ENCODE results near the gene NSD1.
"Not testable (repeated sequence)": the region's sequence is repeated elsewhere in the genome, so short reads cannot be mapped to it uniquely, and the experiment has no call there.

Gene NSD1

DNA sequence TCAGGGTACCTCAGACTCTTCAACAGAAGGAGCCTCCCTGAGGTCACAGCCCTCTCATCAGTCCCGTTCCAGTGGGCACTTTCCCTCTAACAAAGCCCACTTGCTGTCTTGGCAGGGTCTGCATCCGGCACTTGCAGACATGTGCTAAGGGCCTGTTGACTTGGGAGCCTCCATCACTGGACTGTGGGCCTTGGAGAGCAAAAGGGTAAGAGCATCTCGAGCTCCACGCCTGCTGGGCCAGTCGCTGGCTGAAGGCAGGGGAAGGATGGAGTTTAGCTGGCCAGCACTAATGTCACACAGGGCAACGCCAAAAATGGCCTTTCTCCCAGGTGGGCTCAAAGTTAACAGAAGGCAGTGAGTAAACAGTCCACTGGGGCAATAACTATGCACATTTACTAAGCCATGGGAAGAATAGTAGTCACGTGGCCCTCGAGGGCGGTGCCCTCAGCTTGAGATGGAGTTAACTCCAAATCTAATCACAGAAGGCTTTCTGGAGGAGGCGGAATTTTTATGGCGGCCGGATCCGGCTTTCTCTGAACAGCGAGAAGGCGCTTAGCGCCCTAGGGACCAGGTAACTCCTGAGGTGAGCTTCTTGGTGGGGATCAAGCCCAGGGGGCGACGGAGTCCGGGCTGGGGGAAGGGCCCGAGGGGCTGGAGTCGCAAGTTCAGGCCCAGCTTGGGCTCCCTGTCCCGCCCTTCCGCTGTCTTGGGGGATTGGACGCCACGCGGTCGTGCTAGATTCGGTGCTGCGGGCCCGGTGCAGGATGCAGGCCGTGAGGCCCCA is 2.0 kb upstream of the NSD1 start:
- no peak for DNase-seq

DNA sequence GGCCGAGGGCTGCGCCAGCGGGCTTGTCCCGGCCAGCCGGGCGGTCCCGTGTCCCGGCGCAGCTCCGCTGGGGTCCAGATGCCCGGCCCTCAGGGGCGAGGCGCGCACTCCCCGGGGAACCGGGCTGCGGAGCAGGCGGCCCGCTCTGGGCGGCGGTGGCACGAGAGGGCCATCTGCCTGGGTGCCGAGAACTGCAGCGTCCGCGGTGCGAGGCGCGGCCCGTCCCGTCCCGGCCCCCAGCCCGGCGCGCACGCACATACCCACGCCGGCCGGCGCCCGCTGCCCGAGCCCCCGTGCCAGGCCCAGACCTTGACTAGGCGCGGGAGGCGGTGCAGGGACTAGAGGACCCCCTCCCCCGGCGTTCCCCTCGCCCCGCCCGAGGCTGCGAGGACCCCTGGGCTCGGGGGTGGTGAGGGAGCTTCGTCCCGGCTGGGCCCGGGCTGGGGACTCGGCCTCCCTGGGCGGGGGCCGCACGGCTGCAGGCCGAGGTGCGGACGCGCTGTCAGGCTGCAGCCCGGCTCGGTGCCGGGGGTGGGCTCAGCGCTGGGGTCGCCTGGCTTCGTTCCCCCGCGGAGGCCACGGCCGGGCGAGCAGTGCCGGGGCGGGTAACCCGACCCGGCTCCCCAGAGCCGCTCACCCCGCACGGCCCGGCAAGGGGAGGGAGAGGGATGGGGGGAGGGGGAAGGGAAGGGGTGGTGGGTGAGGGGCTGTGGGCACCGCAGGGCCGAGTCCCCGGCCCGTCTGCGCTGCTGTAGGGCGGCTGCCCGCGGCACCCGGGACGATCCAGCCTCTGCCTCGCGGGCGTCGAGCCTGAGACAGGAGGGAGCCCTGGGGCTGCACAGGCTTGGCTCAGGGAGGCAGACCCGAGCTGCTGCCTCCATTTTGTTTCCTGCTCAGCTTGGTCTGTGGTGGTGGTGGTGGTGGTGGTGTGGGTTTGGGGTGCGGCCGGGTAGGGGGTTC is 1.2 kb upstream of the NSD1 start:
- no peak for DNase-seq

DNA sequence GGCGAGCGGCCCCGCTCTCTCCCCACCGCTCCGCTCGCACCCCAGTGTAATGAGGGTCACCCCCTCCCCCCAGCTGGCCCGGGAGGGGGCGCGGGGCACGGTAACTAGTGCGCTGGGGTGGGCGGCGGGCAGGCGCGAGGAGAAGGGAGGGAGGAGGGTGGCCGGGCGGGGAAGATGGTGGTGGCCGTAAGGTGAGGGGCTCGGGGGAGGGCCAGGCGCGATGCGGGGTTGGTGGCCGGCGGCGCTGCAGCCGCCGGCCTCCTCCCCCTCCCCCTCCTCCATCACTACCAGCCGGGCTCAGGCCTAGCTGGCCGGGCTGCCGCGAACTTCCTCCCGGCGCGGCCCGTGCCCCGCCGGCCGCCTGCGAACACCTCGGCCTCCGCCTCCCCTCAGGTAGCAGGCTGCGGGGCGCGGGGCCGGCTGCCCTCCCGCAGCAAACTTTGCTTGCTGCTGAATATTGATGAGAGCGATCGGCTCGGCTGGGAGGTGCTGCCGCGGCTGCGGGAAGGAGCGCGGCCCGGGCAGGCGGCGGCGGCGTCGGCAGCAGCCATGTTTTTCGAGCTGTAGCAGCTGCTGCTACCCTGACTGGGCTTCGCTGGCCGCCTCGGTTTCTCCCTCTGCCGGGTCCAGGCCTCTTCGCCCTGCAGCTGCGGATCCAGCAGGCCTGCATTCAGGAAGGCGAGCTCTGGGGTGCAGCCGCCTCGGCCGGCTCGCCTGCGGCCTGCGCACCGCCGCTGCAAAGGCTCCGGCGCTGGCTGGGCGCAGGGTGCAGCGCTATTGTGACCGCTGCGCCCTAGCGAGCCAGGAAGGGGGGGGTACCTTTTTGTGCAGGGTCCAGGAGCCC is 502 bp downstream of the NSD1 start:
- DNase-seq = peak; percentile 41

DNA sequence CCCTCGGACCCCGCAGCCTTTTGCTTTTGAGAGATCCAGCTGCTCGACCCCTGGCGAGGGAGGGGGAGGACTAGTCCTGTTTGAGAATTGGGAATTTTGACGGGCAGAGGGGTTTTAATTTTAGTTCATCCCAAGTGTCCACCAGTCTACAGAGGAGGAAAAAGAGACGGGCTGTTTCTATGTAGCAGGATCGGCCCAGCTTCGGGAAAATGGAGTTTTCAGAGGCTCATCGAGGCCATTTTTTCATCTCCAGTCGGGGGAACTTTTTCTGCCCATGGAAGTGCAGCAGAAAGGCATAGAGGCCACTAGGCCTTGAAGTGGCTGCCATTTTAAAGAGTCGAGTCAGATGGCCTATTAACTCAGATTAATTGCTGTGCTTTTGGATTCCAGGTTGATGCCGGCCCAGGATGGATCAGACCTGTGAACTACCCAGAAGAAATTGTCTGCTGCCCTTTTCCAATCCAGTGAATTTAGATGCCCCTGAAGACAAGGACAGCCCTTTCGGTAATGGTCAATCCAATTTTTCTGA is 1.2 kb downstream of the NSD1 start:
- DNase-seq = no peak

DNA sequence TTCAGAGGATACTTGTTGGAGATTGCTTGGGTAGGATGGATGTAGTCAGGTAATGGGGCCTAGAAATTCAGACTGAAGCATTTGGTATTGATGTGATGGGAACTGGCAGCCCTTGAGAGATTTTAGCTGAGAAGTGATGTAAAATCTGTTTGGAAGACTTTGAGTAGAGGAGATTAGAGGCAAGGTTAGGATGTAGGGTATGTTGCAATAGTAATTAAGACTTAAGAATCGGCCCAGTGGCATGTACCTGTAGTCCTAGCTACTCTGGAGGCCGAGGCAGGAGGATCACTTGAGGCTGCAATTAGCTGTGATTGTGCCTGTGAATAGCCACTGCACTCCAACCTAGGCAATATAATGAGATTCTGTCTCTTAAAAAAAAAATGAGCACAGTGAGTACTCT is 6.7 kb downstream of the NSD1 start:
- DNase-seq = no peak

DNA sequence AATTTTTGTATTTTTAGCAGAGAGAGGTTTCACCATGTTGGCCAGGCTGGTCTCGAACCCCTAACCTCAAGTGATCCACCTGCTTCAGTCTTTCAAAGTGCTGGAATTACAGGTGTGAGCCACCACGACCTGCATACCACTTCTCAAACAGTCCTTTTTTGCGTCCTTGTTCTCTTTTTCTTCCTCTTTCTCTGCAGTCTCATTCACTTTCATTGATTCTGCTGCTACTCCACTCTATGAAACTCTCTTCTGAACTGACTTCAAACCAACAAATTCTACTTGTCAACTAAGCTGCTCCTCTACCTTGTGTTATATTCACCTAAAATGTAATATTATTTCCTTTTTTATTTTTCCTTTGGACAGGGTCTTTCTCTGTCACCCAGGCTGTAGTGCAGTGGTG is 7.9 kb downstream of the NSD1 start:
- DNase-seq = no peak

DNA sequence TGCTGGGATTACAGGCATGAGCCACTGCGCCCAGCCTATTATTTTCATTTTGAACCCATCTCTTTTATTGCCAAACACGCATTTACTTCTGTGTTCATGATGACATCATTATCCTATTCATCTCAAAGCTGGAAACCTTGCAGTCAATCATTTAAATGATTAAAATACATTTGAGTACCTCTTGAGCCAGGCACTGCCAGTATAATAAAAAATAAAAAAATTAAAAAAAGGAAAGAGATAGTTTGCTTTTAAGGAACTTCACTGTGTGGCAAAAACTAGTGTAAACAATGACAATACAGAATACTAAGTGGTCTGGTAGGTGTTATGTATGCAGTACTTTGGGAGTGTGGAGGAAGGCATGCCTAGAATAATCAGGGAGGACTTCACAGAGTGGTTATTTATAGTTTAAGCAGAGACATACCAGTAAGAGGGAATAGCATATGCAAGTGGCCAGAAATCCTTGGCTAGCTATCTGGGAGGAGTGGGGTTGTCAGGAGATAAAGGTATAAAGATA is 8.6 kb downstream of the NSD1 start:
- DNase-seq = no peak

DNA sequence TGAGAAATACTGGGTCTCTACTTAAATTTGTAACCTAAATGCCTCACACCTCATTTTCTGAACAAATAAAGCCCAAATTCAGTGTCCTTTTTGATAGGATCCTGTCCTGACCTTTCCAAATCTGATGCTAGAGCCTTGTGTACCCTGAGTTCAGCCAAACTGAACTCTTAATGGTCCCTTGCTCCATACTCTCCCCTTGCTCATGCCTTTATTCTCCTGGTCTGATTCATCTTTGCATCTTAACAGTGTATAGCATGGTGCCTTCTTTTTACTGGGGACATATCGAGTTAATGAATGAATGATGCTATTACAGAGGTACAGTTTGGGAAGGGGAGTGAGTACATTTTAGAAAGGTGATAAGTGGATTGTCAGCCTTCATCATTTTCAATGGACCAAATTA is 9.2 kb downstream of the NSD1 start:
- DNase-seq = no peak

DNA sequence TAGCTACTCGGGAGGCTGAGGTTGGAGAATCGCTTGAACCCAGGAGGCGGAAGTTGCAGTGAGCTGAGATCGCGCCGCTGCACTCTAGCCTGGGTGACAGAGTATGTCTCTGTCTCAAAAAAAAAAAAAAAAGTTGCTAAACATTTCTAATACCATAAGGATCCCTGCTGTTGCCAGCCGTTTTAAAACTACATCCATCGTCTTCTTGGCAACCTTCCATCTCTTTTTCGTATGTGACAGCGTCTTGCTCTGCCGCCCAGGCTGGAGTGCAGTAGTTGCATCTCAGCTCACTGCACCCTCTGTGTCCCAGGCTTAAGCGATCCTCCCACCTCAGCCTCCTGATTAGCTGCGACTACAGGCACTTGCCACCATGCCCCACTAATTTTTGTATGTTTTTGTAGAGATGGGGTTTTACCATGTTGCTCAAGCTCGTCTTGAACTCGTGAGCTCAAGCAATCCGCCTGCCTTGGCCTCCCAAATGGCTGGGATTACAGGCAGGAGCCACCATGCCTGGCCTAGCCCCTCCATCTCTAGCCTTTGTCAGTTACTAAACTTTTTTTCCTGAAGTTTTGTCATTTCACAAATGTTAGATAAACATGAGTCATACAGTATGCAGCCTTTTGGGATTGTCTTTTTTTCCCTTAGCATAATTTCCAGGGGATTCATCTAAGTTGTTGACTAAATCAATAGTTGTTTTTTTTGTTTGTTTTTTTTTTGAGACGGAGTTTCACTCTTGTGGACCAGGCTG is 13.5 kb downstream of the NSD1 start:
- no peak for DNase-seq

DNA sequence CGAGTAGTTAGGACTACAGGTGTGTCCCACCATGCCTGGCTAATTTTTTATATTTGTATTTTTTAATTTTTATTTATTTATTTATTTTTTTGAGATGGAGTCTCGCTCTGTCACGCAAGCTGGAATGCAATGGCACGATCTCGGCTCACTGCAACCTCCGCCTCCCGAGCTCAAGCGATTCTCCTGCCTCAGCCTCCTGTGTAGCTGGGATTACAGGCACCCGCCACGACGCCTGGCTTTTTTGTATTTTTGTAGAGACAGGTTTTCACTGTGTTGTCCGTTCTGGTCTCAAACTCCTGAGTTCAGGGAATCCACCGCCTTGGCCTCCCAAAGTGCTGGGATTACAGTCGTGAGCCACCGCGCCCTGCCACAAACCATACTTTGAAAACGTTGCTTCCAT is 16.5 kb downstream of the NSD1 start:
- DNase-seq = not testable (repeated sequence)

DNA sequence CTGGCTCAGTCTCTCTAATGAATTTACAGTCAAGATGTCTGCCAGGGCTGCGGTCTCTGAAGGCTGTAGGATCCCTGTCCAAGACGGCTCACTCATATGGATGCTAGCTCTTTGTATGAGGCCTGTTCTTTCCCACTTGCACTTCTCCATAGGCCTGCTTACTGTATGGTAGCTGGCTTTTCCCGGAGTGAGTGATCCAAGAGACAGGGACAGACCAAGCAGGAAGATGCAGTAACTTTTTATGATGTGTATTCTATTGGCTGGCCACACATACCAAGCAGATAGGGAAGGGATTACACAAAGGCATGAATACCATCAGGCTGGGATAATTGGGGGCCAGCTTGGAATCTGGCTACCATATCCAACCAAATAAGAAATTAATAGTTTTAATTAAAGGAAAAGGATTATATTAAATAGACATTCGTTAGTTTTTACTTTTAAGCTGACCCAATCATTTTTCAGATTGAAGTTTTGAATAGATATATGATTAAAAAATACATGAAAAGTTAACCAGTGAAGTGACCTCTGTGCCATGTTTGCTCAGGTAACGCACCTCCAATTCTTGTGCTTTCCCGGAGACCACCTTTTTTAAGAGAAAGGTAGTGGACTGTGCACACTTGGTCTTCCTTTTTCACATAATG is 20.6 kb downstream of the NSD1 start:
- no peak for DNase-seq

DNA sequence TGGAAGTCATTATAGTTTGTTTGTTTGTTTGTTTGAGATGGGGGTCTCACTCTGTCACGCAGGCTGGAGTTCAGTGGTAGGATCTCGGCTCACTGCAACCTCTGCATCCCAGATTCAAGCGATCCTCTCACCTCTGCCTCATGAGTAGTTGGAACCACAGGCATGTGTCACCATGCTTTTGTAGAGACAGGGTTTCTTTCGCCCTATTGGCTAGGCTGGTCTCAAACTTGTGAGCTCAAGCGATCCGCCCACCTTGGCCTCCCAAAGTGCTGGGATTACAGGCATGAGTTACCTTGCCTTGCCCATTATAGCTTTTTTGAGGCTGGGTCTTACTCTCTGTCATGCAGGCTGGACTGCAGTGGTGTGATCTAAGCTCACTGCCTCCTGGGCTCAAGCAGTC is 28.8 kb downstream of the NSD1 start:
- DNase-seq = no peak

DNA sequence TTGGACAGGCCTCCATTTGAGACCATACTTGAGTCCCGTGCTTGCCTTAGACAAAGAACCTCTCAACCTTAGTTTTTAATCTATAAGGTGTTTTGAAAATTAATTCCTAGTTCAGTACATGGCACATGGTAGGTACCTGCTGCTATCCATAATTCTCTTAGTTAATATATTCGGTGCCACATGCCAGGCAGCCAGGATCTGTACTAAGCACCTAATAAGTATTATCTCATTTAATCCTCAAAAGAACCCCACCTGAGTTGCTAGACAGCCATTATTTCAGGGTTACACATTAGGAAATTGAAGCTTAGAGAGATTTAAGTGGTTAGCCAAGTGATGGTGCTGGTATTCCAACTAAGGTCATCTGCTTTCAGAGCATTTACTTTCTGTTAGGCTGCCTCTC is 29.9 kb downstream of the NSD1 start:
- no peak for DNase-seq

DNA sequence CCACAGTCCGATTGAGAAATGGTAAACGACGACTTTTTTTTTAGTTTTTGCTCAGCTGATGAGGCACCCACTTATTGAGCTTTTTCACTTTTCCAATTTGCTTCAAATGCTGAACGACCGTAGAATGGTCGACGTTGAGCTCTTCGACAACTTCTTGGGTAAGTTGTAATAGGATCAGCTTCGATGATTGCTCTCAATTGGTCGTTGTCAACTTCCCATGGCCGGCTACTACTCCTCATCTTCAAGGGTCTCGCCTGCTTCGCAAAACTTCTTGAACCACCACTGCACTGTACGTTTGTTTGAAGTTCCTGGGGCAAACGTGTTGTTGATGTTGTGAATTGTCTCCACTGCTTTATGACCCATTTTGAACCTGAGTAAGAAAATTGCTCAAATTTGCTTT is 35.7 kb downstream of the NSD1 start:
- DNase-seq = no peak

DNA sequence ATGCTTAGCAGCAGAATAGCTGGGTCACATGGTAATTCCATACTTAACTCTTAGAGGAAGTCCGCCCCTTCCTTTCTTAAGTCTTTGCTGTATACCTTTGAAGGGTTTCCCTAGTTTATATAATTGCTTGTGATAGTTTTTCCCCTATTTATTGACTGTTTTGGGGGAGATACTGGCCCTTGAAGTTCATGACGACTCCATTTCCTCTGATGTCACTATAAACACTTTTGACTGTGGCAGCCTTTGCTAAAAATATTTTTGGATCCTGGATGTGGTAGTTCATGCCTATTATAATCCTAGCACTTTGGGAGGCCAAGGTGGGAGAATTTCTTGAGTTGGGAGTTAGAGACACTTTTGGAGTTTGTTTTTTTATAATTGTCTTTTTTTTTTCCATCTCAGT is 38.4 kb downstream of the NSD1 start:
- no peak for DNase-seq

DNA sequence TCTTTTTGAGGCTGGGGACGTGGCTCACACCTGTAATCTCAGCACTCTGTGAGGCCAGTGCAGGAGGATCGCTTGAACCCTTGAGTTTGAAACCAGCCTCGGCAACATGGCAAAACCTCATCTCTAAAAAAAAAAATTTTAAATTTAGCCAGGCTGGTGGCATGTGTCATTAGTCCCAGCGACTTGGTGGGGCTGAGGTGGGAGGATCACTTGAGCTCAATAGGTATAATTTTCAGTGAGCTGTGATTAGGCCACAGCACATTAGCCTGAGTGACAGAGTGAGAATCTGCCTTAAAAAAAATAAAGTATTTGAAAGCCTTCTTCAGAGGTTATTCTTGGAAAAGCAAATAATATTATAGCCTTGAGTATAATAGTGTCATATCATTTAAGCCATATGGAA is 41.8 kb downstream of the NSD1 start:
- no peak for DNase-seq

DNA sequence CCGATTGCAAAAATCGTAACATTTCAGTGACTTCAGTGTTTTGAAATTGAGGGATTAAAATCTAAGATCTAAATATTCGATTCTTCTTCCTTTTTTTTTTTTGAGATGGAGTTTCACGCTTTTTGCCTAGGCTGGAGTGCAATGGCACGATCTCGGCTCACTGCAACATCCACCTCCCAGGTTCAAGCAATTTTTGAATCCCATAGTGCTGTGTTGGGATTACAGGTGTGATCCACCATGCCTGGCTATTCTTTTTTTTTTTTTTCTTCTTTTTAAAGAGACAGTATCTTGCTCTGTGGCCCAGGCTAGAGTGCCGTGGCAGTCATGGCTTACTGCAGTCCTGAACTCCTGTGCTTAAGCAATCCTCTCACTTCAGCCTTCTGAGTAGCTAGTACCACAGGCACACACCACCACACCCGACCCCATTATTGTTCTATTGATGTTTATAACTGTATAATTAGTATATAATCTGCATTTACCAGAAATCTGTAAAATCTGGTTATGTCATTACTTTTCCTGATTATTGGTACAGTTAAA is 42.7 kb downstream of the NSD1 start:
- DNase-seq = no peak

DNA sequence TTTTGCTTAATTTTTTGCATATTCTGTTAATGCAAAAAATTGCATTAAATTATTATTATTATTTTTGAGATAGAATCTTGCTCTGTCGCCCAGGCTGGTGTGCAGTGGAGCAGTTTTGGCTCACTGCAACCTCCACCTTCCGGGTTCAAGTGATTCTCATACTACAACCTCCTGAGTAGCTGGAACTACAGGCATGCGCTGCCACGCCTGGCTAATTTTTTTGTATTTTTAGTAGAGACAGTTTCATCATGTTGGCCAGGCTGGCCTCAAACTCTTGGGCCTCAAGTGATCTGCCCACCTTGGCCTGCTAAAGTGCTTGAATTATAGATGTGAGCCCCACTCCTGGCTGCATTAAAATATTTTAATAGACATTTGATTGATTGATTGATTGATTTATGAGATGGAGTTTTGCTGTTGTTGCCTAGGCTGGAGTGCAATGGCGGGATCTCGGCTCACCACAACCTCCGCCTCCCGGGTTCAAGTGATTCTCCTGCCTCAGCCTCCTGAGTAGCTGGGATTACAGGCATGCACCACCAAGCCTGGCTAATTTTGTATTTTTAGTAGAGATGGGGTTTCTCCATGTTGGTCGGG is 44.4 kb downstream of the NSD1 start:
- not testable (repeated sequence) for DNase-seq

DNA sequence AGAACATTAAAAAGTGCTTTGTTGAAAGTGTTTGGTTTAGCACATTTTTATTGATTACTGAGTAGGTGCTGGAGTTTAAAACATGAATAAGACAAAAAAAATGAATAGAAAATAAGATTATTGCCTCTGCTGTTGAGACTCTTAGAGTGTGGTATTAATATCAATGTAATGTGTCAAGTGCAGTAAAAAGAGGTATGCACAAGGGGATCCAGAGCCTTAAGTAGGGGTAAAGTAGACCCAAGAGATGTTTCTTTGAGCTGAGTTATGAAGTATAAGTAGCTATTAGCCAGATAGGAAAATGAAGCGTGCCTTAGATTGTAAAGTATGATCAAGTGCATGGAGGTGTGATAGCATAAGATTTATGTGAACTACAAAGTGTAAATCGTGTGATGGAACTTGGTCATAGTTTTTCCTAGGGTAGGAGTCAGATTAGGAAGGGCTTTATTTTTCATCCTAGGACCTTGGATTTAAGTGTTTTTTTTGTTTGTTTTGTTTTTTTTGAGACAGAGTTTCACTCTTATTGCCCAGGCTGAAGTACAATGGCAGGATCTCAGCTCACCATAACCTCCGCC is 45.2 kb downstream of the NSD1 start:
- DNase-seq = no peak

DNA sequence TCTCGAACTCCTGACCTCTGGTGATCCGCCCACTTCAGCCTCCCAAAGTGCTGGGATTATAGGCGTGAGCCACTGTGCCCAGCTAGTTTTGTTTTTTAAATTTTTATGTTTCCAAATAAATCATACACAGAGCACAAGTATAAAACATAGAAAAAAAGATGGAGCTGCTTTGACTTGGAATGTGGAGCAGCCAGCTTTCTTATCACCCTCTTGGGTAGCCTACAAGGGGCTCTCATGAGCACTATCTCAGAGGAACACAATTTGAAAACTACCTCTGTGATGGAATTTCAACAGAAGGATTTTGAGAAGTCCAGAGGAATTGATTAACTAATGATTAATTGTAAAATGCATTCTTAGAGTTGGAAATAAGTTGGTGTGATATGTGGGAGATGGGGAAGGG is 45.9 kb downstream of the NSD1 start:
- no peak for DNase-seq

Data from activated CD4-positive, alpha-beta T cell treated with anti-CD3 and anti-CD28 coated beads, Interleukin-2, amount 50 U/mL, for 1 hour (primary cell).